Type B pancreatic cell (in vitro differentiated cells): Measurements from ENCODE around the gene NXF1. TPM values are rescaled to one million over a fixed set of nuclear protein-coding genes. Genes with fewer than 3 reads are reported as not detected.
"Not testable (repeated sequence)": the region's sequence is repeated elsewhere in the genome, so short reads cannot be mapped to it uniquely, and the experiment has no call there.

Source experiments
- DNase-seq: peaks from one replicate; pipeline ENCODE4 v3.0.0; 2021; ENCODE audit warnings: mixed read lengths; ENCODE audit not compliant: unreplicated experiment; ENCODE audit errors: extremely low spot score
- H3K27ac Mint-ChIP-seq: 2 replicates; pipeline ENCODE4 v1.8.0; 2021; ENCODE audit warnings: mild to moderate bottlenecking, mixed read lengths
- H3K27me3 Mint-ChIP-seq: 2 replicates; pipeline ENCODE4 v1.8.0; 2021; ENCODE audit warnings: mixed read lengths
- H3K36me3 Mint-ChIP-seq: 2 replicates; pipeline ENCODE4 v1.8.0; 2021; ENCODE audit warnings: mixed read lengths
- H3K4me1 Mint-ChIP-seq: one replicate; pipeline ENCODE4 v1.8.0; 2021; ENCODE audit warnings: mixed read lengths; ENCODE audit not compliant: unreplicated experiment
- H3K4me3 Mint-ChIP-seq: 2 replicates; pipeline ENCODE4 v1.8.0; 2021; ENCODE audit warnings: mild to moderate bottlenecking, mixed read lengths
- H3K9me3 Mint-ChIP-seq: 2 replicates; pipeline ENCODE4 v1.8.0; 2021; ENCODE audit warnings: mixed read lengths
- CTCF ChIP-seq: fragments of 200-600 bp; sonication (generic); conservative IDR thresholded peaks from 2 replicates; pipeline ENCODE4 v1.5.0; 2021; ENCODE audit warnings: antibody characterized with exemption, mild to moderate bottlenecking
- total RNA-seq: library from RNA; stranded (reverse); gene quantifications from 2 replicates; pipeline ENCODE4 v1.2.1, GENCODE V29; 2021; ENCODE audit warnings: low replicate concordance

NXF1 gene
- total RNA-seq, 1 donor from 2014 or later, result 111 TPM

DNA sequence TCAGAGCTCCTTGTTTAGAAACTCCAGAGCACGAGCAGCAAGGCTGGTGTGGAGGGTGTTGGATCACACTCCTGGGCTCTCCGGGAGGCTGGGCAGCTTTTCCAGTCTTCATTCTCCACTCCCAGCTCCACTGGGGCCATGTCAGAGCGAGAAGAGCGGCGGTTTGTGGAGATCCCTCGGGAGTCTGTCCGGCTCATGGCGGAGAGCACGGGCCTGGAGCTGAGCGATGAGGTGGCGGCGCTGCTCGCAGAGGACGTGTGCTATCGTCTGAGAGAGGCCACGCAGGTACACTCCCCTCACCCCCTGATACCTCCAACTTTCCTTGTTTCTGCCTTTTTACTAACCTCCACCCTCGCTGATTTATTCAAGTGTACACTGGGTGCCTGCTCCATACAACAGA, 29.6 kb downstream of the NXF1 start:
- TF ChIP-seq CTCF, result no peak
- Mint-ChIP-seq H3K36me3 (peaks cover 12% of the 10 kb centered on the region), H3K27ac (no peak overlapping the region), H3K4me3 (no peak overlapping the region), H3K9me3 (no peaks in the 10 kb centered on the region), H3K4me1 (peaks cover 6% of the 10 kb centered on the region), H3K27me3 (no peaks in the 10 kb centered on the region)
- DNase-seq, result no peak

DNA sequence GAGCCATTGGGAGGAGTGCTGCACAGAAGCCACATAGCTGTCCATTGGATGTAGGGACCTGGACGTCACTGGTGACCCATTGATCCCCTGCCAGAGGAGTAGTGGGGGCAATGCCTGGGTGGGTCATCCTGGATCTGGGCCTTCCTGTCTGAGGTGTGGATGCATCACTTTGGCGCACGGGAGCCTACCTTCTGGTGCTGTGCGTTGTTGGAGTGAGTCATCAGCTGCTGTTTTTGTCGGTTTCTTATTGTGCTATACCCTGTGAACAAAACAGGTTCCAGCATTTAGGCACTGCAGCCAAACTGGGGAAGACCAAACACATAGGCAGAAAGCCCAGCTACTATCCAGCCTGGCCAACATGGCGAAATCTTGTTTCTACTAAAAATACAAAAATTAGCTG, 30.8 kb downstream of the NXF1 start:
- no peak for TF ChIP-seq CTCF
- Mint-ChIP-seq H3K36me3 (peaks cover 12% of the 10 kb centered on the region), H3K27me3 (no peaks in the 10 kb centered on the region), H3K9me3 (no peaks in the 10 kb centered on the region), H3K27ac (no peak overlapping the region), H3K4me3 (no peak overlapping the region), H3K4me1 (peaks cover 17% of the 10 kb centered on the region)
- no peak for DNase-seq

- H3K27me3 Mint-ChIP-seq, result no peaks in the 10 kb centered on the region
- peak; percentile 94 for DNase-seq
- peak within 1 kb of the TSS; percentile 93 for H3K27ac Mint-ChIP-seq
- H3K4me3 Mint-ChIP-seq, result peak within 1 kb of the TSS; percentile 90
- no peak for TF ChIP-seq CTCF
- H3K36me3 Mint-ChIP-seq, result peaks cover 7% of the 10 kb centered on the region
- no peaks in the 10 kb centered on the region for H3K9me3 Mint-ChIP-seq
- H3K4me1 Mint-ChIP-seq, result peaks cover 17% of the 10 kb centered on the region
Measured at GRCh38 chr11:62771144-62772021, 33.9 kb downstream of the NXF1 start, which contains the start of gene TAF6L. TAF6L (plus strand) TSS chr11:62771396; CDS start chr11:62775784, 4,388 bp downstream.

GRCh38 chr11:62770778-62771143, 34.5 kb downstream of the NXF1 start:
- Mint-ChIP-seq H3K27me3 (no peaks in the 10 kb centered on the region), H3K27ac (peak overlapping the region; percentile 93)
- no peak for DNase-seq

GRCh38 chr11:62760867-62761227, 44.4 kb downstream of the NXF1 start:
- not testable (repeated sequence) for DNase-seq, H3K36me3 Mint-ChIP-seq, H3K4me1 Mint-ChIP-seq, H3K27me3 Mint-ChIP-seq, H3K27ac Mint-ChIP-seq, H3K9me3 Mint-ChIP-seq
- H3K4me3 Mint-ChIP-seq, result peak overlapping the region; percentile 94

More at GRCh38 chr11:62770778-62771143, 34.5 kb downstream of the NXF1 start:
- TF ChIP-seq CTCF, result no peak
- Mint-ChIP-seq H3K4me1 (peaks cover 17% of the 10 kb centered on the region), H3K9me3 (no peaks in the 10 kb centered on the region), H3K4me3 (peak overlapping the region; percentile 90), H3K36me3 (peaks cover 8% of the 10 kb centered on the region)
